ENCODE data around the gene NAV3.
A peak's percentile ranks its signal among the peaks of the same experiment; 100 is the strongest.

The NAV3 gene

DNA sequence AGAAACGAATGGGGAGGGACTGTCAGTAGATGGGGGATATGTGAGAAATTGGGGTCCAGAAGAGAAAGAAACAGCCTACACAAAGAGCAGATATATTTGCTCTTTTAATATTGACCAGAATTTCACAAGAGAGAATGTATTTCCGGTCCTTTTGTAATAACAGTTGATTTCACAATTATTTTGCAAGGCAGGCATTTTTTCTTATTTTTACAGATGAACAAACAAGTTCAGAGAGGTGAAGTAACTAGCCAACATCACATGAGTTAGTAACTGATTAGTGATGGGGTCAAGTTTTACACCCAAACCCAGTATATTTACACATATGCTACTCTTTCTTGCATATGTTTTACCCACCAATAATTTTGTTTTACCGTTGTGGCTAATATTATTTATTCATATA, 188.2 kb downstream of the NAV3 start:
- H3K4me3 ChIP-seq (ENCODE audit: low read depth, low read length), result no peak overlapping the region
- TF ChIP-seq, protein P1, sequence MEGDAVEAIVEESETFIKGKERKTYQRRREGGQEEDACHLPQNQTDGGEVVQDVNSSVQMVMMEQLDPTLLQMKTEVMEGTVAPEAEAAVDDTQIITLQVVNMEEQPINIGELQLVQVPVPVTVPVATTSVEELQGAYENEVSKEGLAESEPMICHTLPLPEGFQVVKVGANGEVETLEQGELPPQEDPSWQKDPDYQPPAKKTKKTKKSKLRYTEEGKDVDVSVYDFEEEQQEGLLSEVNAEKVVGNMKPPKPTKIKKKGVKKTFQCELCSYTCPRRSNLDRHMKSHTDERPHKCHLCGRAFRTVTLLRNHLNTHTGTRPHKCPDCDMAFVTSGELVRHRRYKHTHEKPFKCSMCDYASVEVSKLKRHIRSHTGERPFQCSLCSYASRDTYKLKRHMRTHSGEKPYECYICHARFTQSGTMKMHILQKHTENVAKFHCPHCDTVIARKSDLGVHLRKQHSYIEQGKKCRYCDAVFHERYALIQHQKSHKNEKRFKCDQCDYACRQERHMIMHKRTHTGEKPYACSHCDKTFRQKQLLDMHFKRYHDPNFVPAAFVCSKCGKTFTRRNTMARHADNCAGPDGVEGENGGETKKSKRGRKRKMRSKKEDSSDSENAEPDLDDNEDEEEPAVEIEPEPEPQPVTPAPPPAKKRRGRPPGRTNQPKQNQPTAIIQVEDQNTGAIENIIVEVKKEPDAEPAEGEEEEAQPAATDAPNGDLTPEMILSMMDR (IDR thresholded peaks at IDR 0.05; ENCODE audit: low read depth, low read length, missing control alignments), result no peak
- in situ Hi-C loops (cut with HindIII; ENCODE audit: low sequenced_read_pairs), result no loop called here
- no peak for DNase-seq (ENCODE audit: low read depth)

GRCh38 chr12:78028426-78028825, 197.7 kb downstream of the NAV3 start:
- H3K4me3 ChIP-seq (ENCODE audit: low read depth, low read length), result no peak overlapping the region
- in situ Hi-C loops (cut with HindIII; ENCODE audit: low sequenced_read_pairs), result no loop called here
- no peak for DNase-seq (ENCODE audit: low read depth)
- TF ChIP-seq, protein P1 (IDR thresholded peaks at IDR 0.05; ENCODE audit: low read depth, low read length, missing control alignments), result no peak

- in situ Hi-C loops (cut with HindIII; ENCODE audit: low sequenced_read_pairs), result no loop called here
- TF ChIP-seq, protein P1 (IDR thresholded peaks at IDR 0.05; ENCODE audit: low read depth, low read length, missing control alignments), result no peak
- no peak overlapping the region for H3K4me3 ChIP-seq (ENCODE audit: low read depth, low read length)
- DNase-seq (ENCODE audit: low read depth), result no peak
These were observed 203.3 kb downstream of the NAV3 start for GRCh38 chr12:78034025-78034424.

GRCh38 chr12:78035901-78036606, 205.4 kb downstream of the NAV3 start:
- DNase-seq (ENCODE audit: low read depth), result no peak
- TF ChIP-seq, protein P1 (IDR thresholded peaks at IDR 0.05; ENCODE audit: low read depth, low read length, missing control alignments), result no peak
- peak overlapping the region; percentile 31 for H3K4me3 ChIP-seq (ENCODE audit: low read depth, low read length)
- in situ Hi-C loops (cut with HindIII; ENCODE audit: low sequenced_read_pairs), result no loop called here

DNA sequence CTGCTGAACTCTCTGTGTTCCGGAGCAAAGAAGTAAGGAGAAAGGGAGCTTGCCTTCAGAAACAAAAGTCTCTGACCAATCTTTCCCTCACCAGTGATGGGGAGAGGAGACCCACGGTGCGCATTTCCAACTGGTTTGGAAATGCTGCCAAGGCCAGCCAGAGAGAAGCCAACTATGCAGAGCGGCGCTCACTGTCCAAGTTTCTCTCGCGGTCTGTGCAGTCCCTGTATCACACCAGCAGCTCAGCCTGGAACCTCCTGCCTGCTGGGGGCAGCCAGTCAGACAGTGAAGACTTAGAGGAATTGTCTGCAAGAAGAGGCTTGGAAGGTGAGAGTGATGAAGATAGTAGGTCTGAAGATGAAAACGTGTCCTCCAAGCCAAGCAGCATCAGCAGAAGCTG, 206.2 kb downstream of the NAV3 start:
- in situ Hi-C loops (cut with HindIII; ENCODE audit: low sequenced_read_pairs), result no loop called here
- DNase-seq (ENCODE audit: low read depth), result no peak
- TF ChIP-seq, protein P1 (IDR thresholded peaks at IDR 0.05; ENCODE audit: low read depth, low read length, missing control alignments), result no peak
- no peak overlapping the region for H3K4me3 ChIP-seq (ENCODE audit: low read depth, low read length)

DNA sequence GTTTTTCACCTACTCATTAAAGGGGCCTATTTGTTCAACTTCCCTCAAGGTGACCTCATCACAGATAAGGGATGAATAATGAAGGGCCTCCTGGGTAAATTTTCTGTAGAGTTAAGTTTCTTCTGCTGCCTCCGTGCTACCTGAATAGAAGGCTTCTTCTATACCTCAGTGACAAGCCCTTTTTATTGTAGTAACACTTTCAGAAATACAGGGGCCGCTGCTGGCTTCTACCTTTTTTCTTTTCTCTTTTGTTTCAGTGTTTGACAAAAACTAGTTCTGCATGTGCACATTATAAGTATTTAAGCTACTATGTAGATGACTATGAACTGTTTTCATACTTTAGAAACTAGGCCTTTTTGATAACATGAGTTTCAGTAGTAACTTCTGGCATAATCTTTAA, 207.0 kb downstream of the NAV3 start:
- TF ChIP-seq, protein P1 (IDR thresholded peaks at IDR 0.05; ENCODE audit: low read depth, low read length, missing control alignments), result no peak
- H3K4me3 ChIP-seq (ENCODE audit: low read depth, low read length), result no peak overlapping the region
- in situ Hi-C loops (cut with HindIII; ENCODE audit: low sequenced_read_pairs), result no loop called here
- DNase-seq (ENCODE audit: low read depth), result no peak
